ENCODE data around the gene VWA1.
"Not testable (repeated sequence)": the region's sequence is repeated elsewhere in the genome, so short reads cannot be mapped to it uniquely, and the experiment has no call there.

Gene VWA1
- 0 to 0.07 reads per million in 2 donors for total RNA-seq

GRCh38 chr1:1435106-1435903, at the start of gene VWA1:
Gene VWA1, plus strand, starts transcription at chr1:1435690. Its CDS starts 59 bp downstream, at chr1:1435749.
- DNase-seq: peak; percentile 37

- DNase-seq: no peak
Observed at GRCh38 chr1:1385931-1386330, 49.6 kb upstream of the VWA1 start.

- no peak for DNase-seq
Observed at GRCh38 chr1:1387098-1388077, 48.1 kb upstream of the VWA1 start.

GRCh38 chr1:1388078-1388472, 47.4 kb upstream of the VWA1 start:
- no peak for DNase-seq

- DNase-seq: no peak
Observed at GRCh38 chr1:1390675-1391074, 44.8 kb upstream of the VWA1 start.

GRCh38 chr1:1391225-1391624, 44.3 kb upstream of the VWA1 start:
- no peak for DNase-seq

GRCh38 chr1:1393014-1393413, 42.5 kb upstream of the VWA1 start:
- DNase-seq: no peak

GRCh38 chr1:1393428-1393827, 42.1 kb upstream of the VWA1 start:
- DNase-seq: no peak

GRCh38 chr1:1394116-1394515, 41.4 kb upstream of the VWA1 start:
- no peak for DNase-seq

- DNase-seq: no peak
Observed at GRCh38 chr1:1395166-1395565, 40.3 kb upstream of the VWA1 start.

GRCh38 chr1:1397839-1398523, 37.5 kb upstream of the VWA1 start:
- DNase-seq: no peak

GRCh38 chr1:1398677-1399186, 36.8 kb upstream of the VWA1 start:
- DNase-seq: no peak

GRCh38 chr1:1399187-1399871, 36.2 kb upstream of the VWA1 start, which contains the start of gene CCNL2:
Gene CCNL2, minus strand, starts transcription at chr1:1399335. Its CDS starts 29 bp downstream, at chr1:1399306.
- peak; percentile 99 for DNase-seq

- no peak for DNase-seq
Observed at GRCh38 chr1:1399872-1400575, 35.5 kb upstream of the VWA1 start.

GRCh38 chr1:1400576-1401456, 34.7 kb upstream of the VWA1 start:
- DNase-seq: no peak

- no peak for DNase-seq
Observed at GRCh38 chr1:1401457-1402010, 34.0 kb upstream of the VWA1 start.

- DNase-seq: no peak
Observed at GRCh38 chr1:1402072-1402900, 33.2 kb upstream of the VWA1 start.

- DNase-seq: not testable (repeated sequence)
Observed at GRCh38 chr1:1402901-1403392, 32.5 kb upstream of the VWA1 start.

GRCh38 chr1:1403653-1404052, 31.8 kb upstream of the VWA1 start:
- DNase-seq: no peak
